Activated CD4-positive, CD25-positive, alpha-beta regulatory T cell treated with anti-CD3 and anti-CD28 coated beads, Interleukin-2, amount 50 U/mL, for 16 hours (primary cell): ENCODE measurements around the gene RNF224.

Experiments
- DNase-seq: peaks from one replicate; pipeline ENCODE4 v3.0.0-alpha.2; 2020; ENCODE audit warnings: low read depth, low spot score

RNF224 gene

GRCh38 chr9:137272241-137273094, 45.2 kb downstream of the RNF224 start:
- no peak for DNase-seq

DNA sequence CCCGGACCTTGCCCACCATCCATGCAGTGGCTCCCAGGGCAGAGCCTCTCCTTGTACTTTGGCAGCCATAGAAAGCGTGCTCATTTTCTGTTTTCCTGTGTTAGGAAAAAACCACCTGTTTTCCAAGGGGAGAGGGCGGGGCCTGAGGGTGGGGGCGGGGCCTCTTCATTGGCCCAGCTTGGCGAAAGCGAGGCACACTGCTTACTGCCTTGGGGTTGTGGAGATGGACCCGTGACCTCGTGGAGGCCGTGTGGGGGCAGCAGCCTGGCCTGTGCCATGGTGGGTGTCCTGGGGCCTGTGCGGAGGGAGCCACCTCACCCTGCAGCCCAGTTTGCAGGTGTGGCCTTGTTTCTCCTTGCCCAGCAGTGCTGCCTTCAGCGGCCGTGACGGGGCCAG, 45.8 kb downstream of the RNF224 start:
- DNase-seq = no peak

- DNase-seq = no peak
These were observed 46.5 kb downstream of the RNF224 start for GRCh38 chr9:137273611-137274320.

GRCh38 chr9:137275203-137275587, 47.9 kb downstream of the RNF224 start:
- no peak for DNase-seq

DNA sequence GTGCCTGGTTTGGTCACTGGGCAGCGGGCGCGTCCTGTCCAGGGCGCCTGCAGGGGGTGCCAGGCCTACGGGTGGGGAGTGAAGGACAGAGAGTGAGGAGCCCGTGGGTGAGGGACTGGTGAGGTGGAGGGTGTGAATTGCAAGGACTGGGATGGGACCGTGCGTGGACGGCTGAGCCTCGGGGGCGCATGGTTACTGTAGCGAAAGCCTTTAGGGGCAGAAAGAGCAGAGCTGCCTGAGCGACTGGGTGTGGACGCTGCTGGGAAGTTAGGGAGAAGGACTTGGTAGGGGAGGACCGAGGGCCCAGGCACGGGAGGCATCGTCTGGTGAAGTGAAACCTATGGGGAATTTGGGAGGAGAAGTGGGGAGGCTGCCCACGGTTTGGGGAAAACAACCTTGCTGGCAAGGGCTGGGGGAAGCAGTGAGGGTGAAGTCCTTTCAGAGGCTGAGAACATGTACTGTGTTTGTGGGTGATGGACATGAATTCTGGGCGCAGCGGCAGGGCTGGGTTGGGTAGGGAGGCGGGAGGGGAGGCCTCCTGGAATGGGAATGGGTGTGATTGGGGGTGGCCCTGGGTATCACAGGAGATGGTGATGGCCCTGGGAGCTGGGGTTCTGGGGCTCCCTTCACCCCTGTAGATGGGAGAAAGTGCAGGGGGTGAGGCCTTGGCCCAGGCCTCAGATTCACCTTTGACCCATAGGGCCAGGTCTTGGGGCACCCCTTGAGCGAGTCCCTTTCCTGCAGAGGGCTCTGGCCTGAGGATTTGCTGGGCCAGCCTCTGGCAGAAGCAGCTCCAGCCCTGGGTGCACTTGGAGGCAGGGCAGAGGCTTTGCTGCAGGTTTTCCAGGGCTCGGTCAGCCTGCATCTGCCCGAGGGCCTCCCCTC, 48.5 kb downstream of the RNF224 start:
- DNase-seq = no peak

DNA sequence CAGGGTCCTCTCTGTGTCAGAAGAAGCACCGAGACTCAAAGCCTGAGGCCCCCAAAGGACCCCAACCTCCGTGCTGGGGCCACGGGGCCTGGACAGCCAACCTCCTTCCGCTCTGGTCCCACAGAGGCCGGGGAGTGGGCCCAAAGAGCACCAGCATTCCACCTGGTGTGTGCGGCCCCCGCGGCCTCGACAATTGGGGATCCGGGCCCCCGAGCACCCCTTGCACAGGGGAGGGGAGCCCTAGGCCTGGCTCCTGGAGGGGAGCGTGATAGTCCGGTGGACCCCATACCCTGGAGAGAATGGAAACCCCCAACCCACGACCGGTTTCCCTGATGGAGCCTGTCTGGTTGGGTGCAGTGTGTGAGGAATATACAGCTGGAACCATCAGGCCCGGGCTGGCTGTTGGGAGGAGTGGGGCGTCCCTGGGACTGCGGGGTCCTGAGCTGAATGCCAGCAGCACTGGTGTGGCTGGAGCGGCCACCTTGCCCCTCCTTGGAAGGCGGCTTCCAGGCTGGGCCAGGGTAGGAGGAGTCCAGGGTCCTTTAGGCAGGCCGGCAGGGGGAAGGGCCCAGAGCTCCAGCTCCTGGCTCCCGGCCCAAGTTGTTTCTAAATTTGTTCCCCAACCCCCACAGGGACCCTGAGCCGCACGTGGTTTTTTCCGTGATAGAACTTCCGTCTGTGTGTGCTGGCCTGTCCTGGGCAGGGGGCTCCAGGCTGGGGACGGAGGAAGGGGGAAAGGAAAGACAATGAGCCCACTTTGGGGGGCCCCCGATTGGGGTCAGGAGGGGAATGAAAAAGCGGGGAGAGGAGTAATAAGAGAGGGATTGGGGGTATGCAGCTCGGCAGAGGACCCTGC, 49.4 kb downstream of the RNF224 start:
- no peak for DNase-seq

GRCh38 chr9:137277329-137278041, 50.2 kb downstream of the RNF224 start, which contains the start of gene TOR4A:
TOR4A (plus strand) TSS chr9:137277726; CDS start chr9:137278690, 964 bp downstream.
- no peak for DNase-seq

- DNase-seq = no peak
These were observed 50.9 kb downstream of the RNF224 start for GRCh38 chr9:137278061-137278701.
